Esophagus squamous epithelium (tissue), 4 donors: ENCODE measurements around the gene SEPHS1.
"Not testable (repeated sequence)": the region's sequence is repeated elsewhere in the genome, so short reads cannot be mapped to it uniquely, and the experiment has no call there.

ENCODE experiments used
- POLR2A ChIP-seq, 4 donors: fragments of 450-650 bp; IDR thresholded peaks; one replicate each; pipeline ENCODE4 v1.6.1; 2017; ENCODE audit warnings: antibody characterized with exemption in 4 of 4, mild to moderate bottlenecking in 4 of 4, moderate library complexity in 3 of 4
- TF ChIP-seq, protein P1 (sequence below), 6 experiments: fragments of 450-650 bp in 4 of 6; fragments of 200-600 bp in 2 of 6; sonication (generic) in 2 of 6; IDR thresholded peaks; one replicate each; pipeline ENCODE4 v1.5.1; 2016 to 2019; ENCODE audit warnings: antibody characterized with exemption in 6 of 6, mild to moderate bottlenecking in 4 of 6, moderate library complexity in 4 of 6

- TF ChIP-seq, protein P1, sequence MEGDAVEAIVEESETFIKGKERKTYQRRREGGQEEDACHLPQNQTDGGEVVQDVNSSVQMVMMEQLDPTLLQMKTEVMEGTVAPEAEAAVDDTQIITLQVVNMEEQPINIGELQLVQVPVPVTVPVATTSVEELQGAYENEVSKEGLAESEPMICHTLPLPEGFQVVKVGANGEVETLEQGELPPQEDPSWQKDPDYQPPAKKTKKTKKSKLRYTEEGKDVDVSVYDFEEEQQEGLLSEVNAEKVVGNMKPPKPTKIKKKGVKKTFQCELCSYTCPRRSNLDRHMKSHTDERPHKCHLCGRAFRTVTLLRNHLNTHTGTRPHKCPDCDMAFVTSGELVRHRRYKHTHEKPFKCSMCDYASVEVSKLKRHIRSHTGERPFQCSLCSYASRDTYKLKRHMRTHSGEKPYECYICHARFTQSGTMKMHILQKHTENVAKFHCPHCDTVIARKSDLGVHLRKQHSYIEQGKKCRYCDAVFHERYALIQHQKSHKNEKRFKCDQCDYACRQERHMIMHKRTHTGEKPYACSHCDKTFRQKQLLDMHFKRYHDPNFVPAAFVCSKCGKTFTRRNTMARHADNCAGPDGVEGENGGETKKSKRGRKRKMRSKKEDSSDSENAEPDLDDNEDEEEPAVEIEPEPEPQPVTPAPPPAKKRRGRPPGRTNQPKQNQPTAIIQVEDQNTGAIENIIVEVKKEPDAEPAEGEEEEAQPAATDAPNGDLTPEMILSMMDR (IDR thresholded peaks at IDR 0.05), result not testable (repeated sequence)
- not testable (repeated sequence) for TF ChIP-seq POLR2A (IDR thresholded peaks at IDR 0.05)
These were observed 65.7 kb downstream of the SEPHS1 start for GRCh38 chr10:13282348-13282747.
